ENCODE results near the gene RNASE1.

The RNASE1 gene

GRCh38 chr14:20846560-20846959 is 43.9 kb upstream of the RNASE1 start:
- no peaks in the 10 kb centered on the region for H3F3A ChIP-seq (ENCODE audit: low read depth)
- no peak for TF ChIP-seq CTCF (conservative IDR thresholded peaks at IDR 0.05; ENCODE audit: low read length)
- TF ChIP-seq EZH2phosphoT487 (IDR thresholded peaks at IDR 0.05; ENCODE audit: borderline replicate concordance) = no peak
- no peaks in the 10 kb centered on the region for H3K36me3 ChIP-seq (ENCODE audit: insufficient read depth, low read length)
- H3K79me2 ChIP-seq (ENCODE audit: insufficient read depth, low read length) = no peaks in the 10 kb centered on the region
- H2AFZ ChIP-seq (ENCODE audit: low read length) = no peak overlapping the region
- H3K27me3 ChIP-seq (ENCODE audit: insufficient read depth, low read length, poor library complexity, severe bottlenecking) = no peaks in the 10 kb centered on the region
- H3K9me2 ChIP-seq (replicated peaks; ENCODE audit: low read depth, low read length) = no peaks in the 10 kb centered on the region
- H3K9me3 ChIP-seq (ENCODE audit: insufficient read depth, low read depth, low read length) = no peaks in the 10 kb centered on the region
- no peaks in the 10 kb centered on the region for H4K20me1 ChIP-seq (ENCODE audit: insufficient read depth, low read length, poor library complexity, severe bottlenecking)
- H3K4me1 ChIP-seq (ENCODE audit: insufficient read depth, low read length, poor library complexity, severe bottlenecking) = no peaks in the 10 kb centered on the region
- no peak overlapping the region for H3K4me2 ChIP-seq (ENCODE audit: low read depth, low read length, poor library complexity, severe bottlenecking)
- no peak overlapping the region for H3K9ac ChIP-seq (ENCODE audit: low read depth, low read length, poor library complexity, severe bottlenecking)
- H3K4me3 ChIP-seq (ENCODE audit: low read length, poor library complexity, severe bottlenecking) = no peak overlapping the region

GRCh38 chr14:20841096-20841495 is 38.5 kb upstream of the RNASE1 start:
- no peaks in the 10 kb centered on the region for H3K4me1 ChIP-seq (ENCODE audit: insufficient read depth, low read length, poor library complexity, severe bottlenecking)
- H3K4me2 ChIP-seq (ENCODE audit: low read depth, low read length, poor library complexity, severe bottlenecking) = no peak overlapping the region
- no peaks in the 10 kb centered on the region for H4K20me1 ChIP-seq (ENCODE audit: insufficient read depth, low read length, poor library complexity, severe bottlenecking)
- H3K79me2 ChIP-seq (ENCODE audit: insufficient read depth, low read length) = no peaks in the 10 kb centered on the region
- H3K36me3 ChIP-seq (ENCODE audit: insufficient read depth, low read length) = no peaks in the 10 kb centered on the region
- no peak overlapping the region for H3K4me3 ChIP-seq (ENCODE audit: low read length, poor library complexity, severe bottlenecking)
- H3K9me3 ChIP-seq (ENCODE audit: insufficient read depth, low read depth, low read length) = no peaks in the 10 kb centered on the region
- H2AFZ ChIP-seq (ENCODE audit: low read length) = no peak overlapping the region
- no peaks in the 10 kb centered on the region for H3F3A ChIP-seq (ENCODE audit: low read depth)
- H3K9ac ChIP-seq (ENCODE audit: low read depth, low read length, poor library complexity, severe bottlenecking) = no peak overlapping the region
- H3K27me3 ChIP-seq (ENCODE audit: insufficient read depth, low read length, poor library complexity, severe bottlenecking) = no peaks in the 10 kb centered on the region
- TF ChIP-seq EZH2phosphoT487 (IDR thresholded peaks at IDR 0.05; ENCODE audit: borderline replicate concordance) = no peak
- no peak for TF ChIP-seq CTCF (conservative IDR thresholded peaks at IDR 0.05; ENCODE audit: low read length)
- no peaks in the 10 kb centered on the region for H3K9me2 ChIP-seq (replicated peaks; ENCODE audit: low read depth, low read length)

GRCh38 chr14:20837831-20838230 is 35.2 kb upstream of the RNASE1 start:
- no peaks in the 10 kb centered on the region for H3K4me1 ChIP-seq (ENCODE audit: insufficient read depth, low read length, poor library complexity, severe bottlenecking)
- no peak overlapping the region for H3K4me3 ChIP-seq (ENCODE audit: low read length, poor library complexity, severe bottlenecking)
- no peak overlapping the region for H3K9ac ChIP-seq (ENCODE audit: low read depth, low read length, poor library complexity, severe bottlenecking)
- H3F3A ChIP-seq (ENCODE audit: low read depth) = no peaks in the 10 kb centered on the region
- no peaks in the 10 kb centered on the region for H3K27me3 ChIP-seq (ENCODE audit: insufficient read depth, low read length, poor library complexity, severe bottlenecking)
- H2AFZ ChIP-seq (ENCODE audit: low read length) = no peak overlapping the region
- no peaks in the 10 kb centered on the region for H3K79me2 ChIP-seq (ENCODE audit: insufficient read depth, low read length)
- no peaks in the 10 kb centered on the region for H4K20me1 ChIP-seq (ENCODE audit: insufficient read depth, low read length, poor library complexity, severe bottlenecking)
- H3K9me3 ChIP-seq (ENCODE audit: insufficient read depth, low read depth, low read length) = no peaks in the 10 kb centered on the region
- H3K4me2 ChIP-seq (ENCODE audit: low read depth, low read length, poor library complexity, severe bottlenecking) = no peak overlapping the region
- TF ChIP-seq CTCF (conservative IDR thresholded peaks at IDR 0.05; ENCODE audit: low read length) = no peak
- no peak for TF ChIP-seq EZH2phosphoT487 (IDR thresholded peaks at IDR 0.05; ENCODE audit: borderline replicate concordance)
- H3K9me2 ChIP-seq (replicated peaks; ENCODE audit: low read depth, low read length) = no peaks in the 10 kb centered on the region
- H3K36me3 ChIP-seq (ENCODE audit: insufficient read depth, low read length) = no peaks in the 10 kb centered on the region
